ENCODE measurements around the gene RNU11.
A peak's percentile ranks its signal among the peaks of the same experiment; 100 is the strongest.
"Not testable (repeated sequence)": the region's sequence is repeated elsewhere in the genome, so short reads cannot be mapped to it uniquely, and the experiment has no call there.

Gene RNU11

DNA sequence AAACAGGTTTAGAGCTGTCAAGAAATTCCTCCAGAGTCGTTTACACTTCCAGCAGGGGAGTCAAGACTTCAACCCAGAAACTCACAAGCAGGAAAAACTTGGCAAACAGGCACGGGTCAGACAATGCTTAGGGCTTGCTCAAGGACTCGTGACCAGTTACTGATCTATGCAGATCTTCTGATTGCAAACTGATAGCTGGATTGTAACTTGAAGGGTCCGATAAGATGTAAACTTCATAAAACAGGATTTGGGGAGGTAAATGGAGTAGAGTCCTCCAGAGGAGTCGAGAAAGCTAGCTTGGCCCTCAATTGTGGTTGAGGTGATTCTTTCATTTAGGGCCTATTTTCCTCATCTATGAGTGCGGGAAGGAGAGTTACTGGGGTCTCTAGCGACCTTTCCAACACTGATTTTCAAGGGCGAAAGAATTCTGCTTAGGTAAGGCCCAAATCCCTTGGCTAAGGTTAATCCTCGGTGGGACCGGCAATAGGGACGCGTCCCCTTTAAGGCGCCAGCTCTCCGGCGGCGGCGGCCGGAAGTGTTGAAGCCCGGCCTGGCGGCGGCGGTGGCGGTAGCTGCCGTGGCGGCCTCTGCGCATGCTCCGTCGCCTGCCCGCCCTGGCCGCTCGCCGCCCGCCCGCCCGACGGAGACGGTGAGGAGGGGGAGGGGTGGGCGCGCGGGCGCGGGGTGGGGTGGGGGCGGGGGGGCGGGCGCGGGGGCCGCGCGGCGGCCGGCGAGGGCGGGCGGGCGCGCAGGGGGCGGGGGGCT, 20.0 kb downstream of the RNU11 start, which contains the start of gene GMEB1:
Gene GMEB1, plus strand, starts transcription at position 594 of the 765 bp plus-strand sequence. CDS start 14,829 bp downstream, outside the sequence.
- peaks cover 25 to 30% of the 10 kb centered on the region in 2 experiments for H3K4me1 ChIP-seq (ENCODE audit: control insufficient read depth in 1 of 2, insufficient read depth in 1 of 2, low read depth in 1 of 2, low read length in 1 of 2)
- no peaks in the 10 kb centered on the region for H3K36me3 ChIP-seq
- H3K9me3 ChIP-seq = no peaks in the 10 kb centered on the region
- TF ChIP-seq, protein P1, sequence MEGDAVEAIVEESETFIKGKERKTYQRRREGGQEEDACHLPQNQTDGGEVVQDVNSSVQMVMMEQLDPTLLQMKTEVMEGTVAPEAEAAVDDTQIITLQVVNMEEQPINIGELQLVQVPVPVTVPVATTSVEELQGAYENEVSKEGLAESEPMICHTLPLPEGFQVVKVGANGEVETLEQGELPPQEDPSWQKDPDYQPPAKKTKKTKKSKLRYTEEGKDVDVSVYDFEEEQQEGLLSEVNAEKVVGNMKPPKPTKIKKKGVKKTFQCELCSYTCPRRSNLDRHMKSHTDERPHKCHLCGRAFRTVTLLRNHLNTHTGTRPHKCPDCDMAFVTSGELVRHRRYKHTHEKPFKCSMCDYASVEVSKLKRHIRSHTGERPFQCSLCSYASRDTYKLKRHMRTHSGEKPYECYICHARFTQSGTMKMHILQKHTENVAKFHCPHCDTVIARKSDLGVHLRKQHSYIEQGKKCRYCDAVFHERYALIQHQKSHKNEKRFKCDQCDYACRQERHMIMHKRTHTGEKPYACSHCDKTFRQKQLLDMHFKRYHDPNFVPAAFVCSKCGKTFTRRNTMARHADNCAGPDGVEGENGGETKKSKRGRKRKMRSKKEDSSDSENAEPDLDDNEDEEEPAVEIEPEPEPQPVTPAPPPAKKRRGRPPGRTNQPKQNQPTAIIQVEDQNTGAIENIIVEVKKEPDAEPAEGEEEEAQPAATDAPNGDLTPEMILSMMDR (IDR thresholded peaks at IDR 0.05) = peak; percentile 77
- H3K27me3 ChIP-seq = no peaks in the 10 kb centered on the region
- peak within 1 kb of the TSS; percentile 85 to 93 for H3K4me3 ChIP-seq (ENCODE audit: low read depth in 1 of 2, low read length in 1 of 2)
- peak within 1 kb of the TSS; percentile 96 for H3K27ac ChIP-seq

DNA sequence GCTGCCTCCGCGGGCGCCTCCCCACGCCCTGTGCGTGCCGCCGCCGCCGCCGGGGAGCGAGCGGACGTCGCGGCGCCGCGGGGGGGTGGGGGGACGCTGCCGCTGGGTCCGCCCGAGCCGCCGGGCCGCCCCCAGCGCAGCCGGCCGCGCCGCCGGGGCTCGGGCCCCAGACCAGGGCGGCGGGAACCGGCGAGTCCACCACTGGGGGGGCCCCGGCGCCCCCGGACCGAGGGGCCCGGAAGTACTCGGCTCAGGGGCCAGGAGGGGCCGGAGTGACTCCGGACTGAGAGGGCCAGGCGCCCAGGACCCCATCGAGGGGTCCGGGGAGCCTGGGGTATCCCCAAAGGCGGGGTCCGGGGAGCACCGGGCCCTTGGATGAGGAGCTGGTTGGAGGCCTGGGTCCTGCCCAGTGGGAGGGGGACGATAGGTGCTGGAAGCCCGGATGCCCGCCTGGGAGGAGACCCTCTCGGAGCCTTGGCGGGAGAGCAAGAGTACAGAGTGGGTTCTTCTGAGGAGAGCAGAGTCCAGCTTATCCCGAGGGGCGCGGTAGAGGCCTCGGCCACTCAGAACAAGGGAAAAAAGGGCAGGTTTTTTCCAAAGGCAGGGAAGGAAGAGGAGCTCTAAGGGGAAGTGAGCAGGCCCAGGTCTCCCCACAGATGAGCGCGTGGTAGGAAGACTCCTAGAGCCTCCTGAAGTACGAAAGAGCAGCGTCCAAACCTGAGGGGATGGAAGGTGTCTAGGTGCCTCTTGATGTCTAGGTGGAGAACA, 20.7 kb downstream of the RNU11 start:
- H3K27me3 ChIP-seq = no peaks in the 10 kb centered on the region
- TF ChIP-seq, protein P1 (IDR thresholded peaks at IDR 0.05) = no peak
- H3K9me3 ChIP-seq = no peaks in the 10 kb centered on the region

DNA sequence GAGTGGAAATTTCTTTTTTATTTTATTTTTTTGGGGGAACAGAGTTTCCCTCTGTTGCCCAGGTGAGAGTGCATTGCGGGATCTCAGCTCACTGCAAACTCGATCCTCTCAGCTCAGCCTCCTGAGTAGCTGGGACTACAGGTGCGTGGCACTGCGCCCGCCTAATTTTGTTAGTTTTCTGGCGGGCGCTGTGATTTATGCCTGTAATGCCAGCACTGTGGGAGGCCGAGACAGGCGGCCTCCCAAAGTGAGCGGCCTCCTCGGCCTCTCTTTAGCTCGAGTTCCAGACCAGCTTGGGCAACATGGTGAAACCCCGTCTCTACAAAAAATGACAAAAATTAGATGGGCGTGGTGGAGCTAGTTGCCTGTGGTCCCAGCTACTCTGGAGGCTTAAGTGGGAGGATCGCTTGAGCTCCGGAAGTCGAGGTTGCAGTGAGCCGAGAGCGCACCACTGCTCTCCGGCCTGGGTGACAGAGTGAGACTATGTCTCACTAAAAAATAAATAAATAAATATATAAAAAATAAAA, 22.9 kb downstream of the RNU11 start:
- TF ChIP-seq, protein P1 (IDR thresholded peaks at IDR 0.05) = no peak
- Histone ChIP-seq H3K27me3 (no peaks in the 10 kb centered on the region), H3K27ac (no peak overlapping the region), H3K36me3 (no peaks in the 10 kb centered on the region), H3K4me1 (ENCODE audit: control insufficient read depth in 1 of 2, insufficient read depth in 1 of 2, low read depth in 1 of 2, low read length in 1 of 2) (peaks cover 24 to 25% of the 10 kb centered on the region in 2 experiments), H3K4me3 (ENCODE audit: low read depth in 1 of 2, low read length in 1 of 2) (no peak overlapping the region), H3K9me3 (no peaks in the 10 kb centered on the region)

More for the DNA sequence above, 20.7 kb downstream of the RNU11 start:
- Histone ChIP-seq H3K36me3 (no peaks in the 10 kb centered on the region), H3K4me3 (ENCODE audit: low read depth in 1 of 2, low read length in 1 of 2) (peak overlapping the region; percentile 85 to 93), H3K4me1 (ENCODE audit: control insufficient read depth in 1 of 2, insufficient read depth in 1 of 2, low read depth in 1 of 2, low read length in 1 of 2) (peaks cover 25 to 30% of the 10 kb centered on the region in 2 experiments), H3K27ac (peak overlapping the region; percentile 96)

DNA sequence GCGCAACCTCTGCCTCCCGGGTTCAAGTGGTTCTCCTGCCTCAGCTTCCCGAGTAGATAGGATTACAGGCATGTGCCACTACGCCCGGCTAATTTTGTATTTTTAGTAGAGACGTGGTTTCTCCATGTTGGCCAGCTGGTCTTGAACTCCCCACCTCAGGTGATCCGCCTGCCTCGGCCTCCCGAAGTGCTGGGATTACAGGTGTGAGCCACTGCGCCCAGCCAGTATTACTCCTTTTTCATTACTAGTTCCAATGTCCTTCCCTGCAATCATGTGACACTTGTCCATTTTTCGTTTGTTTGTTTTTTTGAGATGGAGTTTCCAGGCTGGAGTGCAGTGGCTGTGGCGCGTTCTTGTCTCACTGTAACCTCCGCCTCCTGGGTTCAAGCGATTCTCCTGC, 24.6 kb downstream of the RNU11 start:
- H3K27ac ChIP-seq; H3K9me3 ChIP-seq; H3K27me3 ChIP-seq; H3K36me3 ChIP-seq; H3K4me3 ChIP-seq (ENCODE audit: low read depth in 1 of 2, low read length in 1 of 2): not testable (repeated sequence)
- H3K4me1 ChIP-seq (ENCODE audit: control insufficient read depth in 1 of 2, insufficient read depth in 1 of 2, low read depth in 1 of 2, low read length in 1 of 2) = peaks cover 18 to 21% of the 10 kb centered on the region in 2 experiments

DNA sequence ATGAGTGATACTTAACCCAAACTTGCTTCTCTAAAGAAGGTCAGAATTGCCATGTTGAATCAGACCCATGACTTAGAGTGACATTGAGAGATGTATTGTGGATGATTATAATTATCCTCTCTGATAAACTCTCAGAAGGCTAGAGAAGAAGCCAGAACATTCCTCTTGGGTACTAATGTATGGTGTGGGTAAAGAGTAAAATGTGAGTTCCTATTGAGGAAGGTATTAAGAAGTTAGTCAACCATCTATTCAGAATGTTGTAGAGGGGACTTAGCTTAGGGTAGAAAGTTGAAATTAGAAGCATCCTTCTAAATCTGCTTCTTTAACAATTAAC, 27.5 kb downstream of the RNU11 start:
- no peaks in the 10 kb centered on the region for H3K27me3 ChIP-seq
- TF ChIP-seq, protein P1 (IDR thresholded peaks at IDR 0.05) = no peak
- no peaks in the 10 kb centered on the region for H3K9me3 ChIP-seq
- H3K27ac ChIP-seq = no peak overlapping the region
- H3K4me1 ChIP-seq (ENCODE audit: control insufficient read depth in 1 of 2, insufficient read depth in 1 of 2, low read depth in 1 of 2, low read length in 1 of 2) = no peaks in the 10 kb centered on the region
- no peak overlapping the region for H3K4me3 ChIP-seq (ENCODE audit: low read depth in 1 of 2, low read length in 1 of 2)
- H3K36me3 ChIP-seq = peaks cover 2% of the 10 kb centered on the region

DNA sequence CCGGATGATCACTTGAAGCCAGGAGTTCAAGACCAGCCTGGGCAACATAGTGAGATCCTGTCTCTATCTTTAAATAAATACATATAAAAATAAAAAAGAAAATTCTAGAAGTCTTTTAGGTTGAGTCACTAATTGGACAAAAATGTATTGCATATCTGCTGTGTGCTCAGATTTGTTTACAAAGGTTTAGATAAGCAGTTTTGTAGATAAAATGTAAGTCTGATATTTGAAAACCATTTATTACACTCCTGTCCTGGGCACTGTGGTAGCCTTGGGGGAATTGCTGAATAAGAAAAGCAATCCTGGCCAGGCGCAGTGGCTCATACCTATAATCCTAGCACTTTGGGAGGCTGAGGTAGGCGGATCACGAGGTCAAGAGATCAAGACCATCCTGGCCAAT, 31.8 kb downstream of the RNU11 start:
- TF ChIP-seq, protein P1 (IDR thresholded peaks at IDR 0.05) = no peak
- Histone ChIP-seq H3K4me1 (ENCODE audit: control insufficient read depth in 1 of 2, insufficient read depth in 1 of 2, low read depth in 1 of 2, low read length in 1 of 2) (no peaks in the 10 kb centered on the region), H3K36me3 (peaks cover 33% of the 10 kb centered on the region), H3K4me3 (ENCODE audit: low read depth in 1 of 2, low read length in 1 of 2) (no peak overlapping the region), H3K27me3 (no peaks in the 10 kb centered on the region), H3K27ac (no peak overlapping the region), H3K9me3 (no peaks in the 10 kb centered on the region)

Data from neutrophil (primary cell).